HS-27A (cell line): Measurements from ENCODE around the gene TLK2.
"Not testable (repeated sequence)": the region's sequence is repeated elsewhere in the genome, so short reads cannot be mapped to it uniquely, and the experiment has no call there.

Experiments
- DNase-seq: peaks from one replicate; pipeline ENCODE4 v3.0.0-alpha.2; 2012; ENCODE audit warnings: low read depth, missing footprints

Gene TLK2

DNA sequence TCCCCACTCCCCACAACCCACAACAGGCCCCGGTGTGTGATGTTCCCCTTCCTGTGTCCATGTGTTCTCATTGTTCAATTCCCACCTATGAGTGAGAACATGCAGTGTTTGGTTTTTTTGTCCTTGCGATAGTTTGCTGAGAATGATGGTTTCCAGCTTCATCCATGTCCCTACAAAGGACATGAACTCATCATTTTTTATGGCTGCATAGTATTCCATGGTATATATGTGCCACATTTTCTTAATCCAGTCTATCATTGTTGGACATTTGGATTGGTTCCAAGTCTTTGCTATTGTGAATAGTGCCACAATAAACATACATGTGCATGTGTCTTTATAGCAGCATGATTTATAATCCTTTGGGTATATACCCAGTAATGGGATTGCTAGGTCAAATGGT is 82.3 kb downstream of the TLK2 start:
- not testable (repeated sequence) for DNase-seq

DNA sequence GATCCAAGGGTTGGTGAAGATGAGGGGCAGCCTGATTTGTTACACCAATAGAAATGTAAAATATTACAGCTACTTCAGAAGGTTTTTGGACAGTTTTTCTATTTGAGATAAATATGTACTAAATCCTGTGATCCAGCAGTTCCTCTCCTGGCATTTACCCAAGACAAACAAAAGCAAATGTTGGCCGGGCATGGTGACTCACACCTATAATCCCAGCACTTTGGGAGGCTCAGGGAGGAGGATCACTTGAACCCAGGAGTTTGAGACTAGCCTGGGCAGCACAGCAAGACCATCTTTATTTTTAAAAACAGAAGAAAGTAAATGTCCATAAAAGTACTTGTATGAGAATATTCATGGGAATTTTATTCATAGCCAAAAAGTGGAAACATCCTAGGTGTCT is 84.0 kb downstream of the TLK2 start:
- DNase-seq = peak; percentile 29

GRCh38 chr17:62565817-62566216 is 87.2 kb downstream of the TLK2 start:
- peak; percentile 35 for DNase-seq

DNA sequence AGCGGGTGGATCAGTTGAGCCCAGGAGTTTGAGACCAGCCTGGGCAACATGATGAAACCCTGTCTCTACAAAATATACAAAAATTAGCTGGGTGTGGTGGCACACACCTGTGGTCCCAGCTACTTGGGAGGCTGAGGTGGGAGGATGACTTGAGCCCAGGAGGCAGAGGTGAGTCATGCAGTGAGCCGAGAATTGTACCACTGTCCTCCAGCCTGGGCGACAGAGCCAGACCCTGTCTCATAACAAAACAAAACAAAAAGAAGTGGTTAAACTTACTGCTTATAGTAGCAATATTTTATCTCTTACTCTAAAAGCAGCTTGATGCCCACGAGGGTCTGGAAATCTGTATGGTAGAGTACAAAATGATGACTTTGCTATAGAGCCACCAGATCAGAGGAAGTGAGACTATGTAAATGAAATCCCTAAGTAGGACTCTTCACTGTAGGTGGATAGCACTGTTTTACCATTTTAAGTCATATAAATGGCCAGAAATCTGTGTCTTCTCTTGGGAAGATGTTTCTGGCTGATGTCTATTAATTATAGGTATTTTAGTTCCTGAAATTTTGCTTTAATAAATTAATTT is 88.5 kb downstream of the TLK2 start:
- DNase-seq = no peak

DNA sequence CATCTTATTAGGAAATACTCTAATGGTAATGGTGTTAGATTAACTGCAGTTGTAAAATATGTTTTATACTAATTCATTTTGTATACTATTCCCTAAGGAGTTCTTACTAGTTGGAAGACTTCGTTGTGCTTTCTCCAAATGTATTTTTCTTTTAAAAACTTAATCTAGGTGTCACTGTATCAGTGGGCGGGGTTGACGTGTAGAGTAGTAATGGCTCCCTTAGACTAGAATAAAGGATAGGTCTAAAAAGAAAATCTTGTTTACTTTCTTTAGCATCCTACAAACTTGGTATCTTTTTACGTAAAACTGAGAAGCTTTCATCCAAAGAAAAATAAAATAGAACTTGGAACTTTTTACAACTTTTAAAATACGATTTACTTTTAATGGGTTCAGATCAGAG is 93.9 kb downstream of the TLK2 start:
- DNase-seq = no peak

GRCh38 chr17:62572888-62573401 is 94.3 kb downstream of the TLK2 start:
- no peak for DNase-seq

GRCh38 chr17:62573480-62574117 is 95.0 kb downstream of the TLK2 start:
- no peak for DNase-seq

GRCh38 chr17:62576382-62576781 is 97.8 kb downstream of the TLK2 start:
- DNase-seq = no peak

DNA sequence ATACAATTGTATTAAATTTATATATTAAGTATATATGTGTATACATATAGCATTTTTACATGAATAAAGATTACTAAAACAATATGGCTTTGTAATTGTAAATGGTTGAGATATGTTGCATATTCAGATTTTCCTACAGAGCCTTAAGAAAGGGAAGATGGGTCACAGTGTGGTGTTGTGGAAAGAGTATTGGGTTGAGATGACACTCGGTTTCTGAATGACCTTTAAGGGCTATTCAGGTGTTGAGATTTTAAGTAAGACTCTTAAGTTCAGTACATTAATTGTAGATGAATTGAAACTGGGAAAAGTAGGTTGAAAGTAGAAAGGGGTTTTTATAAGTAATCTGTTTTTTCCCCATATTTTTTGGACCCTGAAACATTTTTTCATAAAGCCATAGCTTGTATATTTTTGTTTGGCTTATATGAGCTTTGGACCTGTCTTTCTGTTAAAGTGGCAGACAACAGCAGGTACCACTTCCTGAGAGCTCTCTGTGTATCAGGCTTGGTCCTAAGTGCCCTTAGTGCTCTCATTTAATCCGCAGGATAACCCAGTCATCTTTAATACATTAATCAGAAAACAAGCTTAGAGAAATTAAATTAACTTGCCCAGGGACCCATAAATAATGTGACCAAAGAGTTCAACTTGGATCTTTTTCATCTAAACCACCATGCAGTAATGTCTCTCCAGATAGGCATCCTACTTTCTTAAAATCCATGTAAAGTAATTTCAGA is 100.3 kb downstream of the TLK2 start:
- no peak for DNase-seq

GRCh38 chr17:62580947-62581346 is 102.3 kb downstream of the TLK2 start:
- DNase-seq = no peak

GRCh38 chr17:62581764-62582163 is 103.1 kb downstream of the TLK2 start:
- no peak for DNase-seq

DNA sequence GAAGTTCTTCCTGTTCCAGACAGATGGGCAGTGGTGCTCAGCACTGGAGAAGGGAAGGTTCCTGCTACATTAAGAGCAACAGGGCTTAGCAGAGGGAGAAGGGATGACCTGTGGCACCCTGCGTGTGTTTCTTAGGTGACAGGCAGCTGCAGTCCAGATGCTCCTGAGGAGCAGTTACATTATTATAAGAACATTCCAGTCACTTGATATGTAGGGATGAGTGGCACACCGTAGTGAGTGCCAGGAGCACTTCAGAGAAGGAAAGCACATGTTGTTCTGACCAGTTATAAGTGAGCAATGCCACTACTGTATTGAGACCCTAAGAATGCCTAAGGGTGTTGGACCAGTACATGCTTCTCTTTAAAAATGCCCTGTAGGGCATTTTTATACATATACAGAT is 108.9 kb downstream of the TLK2 start:
- DNase-seq = no peak

DNA sequence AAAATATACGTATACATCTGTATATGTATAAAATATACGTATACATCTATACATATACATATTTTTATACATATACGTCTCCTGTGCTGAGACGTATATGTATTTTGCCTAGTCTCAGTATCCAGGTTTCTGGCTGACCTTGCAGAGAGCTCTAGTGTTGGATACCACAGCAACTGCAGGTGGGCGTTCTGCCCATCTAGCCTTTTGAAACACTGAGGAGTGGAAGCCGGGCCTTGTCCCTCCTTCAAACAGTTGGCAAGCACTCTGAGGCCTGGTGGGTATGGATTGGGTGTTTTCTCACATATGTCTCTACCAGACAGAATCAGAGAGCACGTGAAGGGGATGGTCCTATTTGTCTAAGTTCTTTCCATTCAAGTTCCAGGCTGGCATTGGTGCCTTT is 109.5 kb downstream of the TLK2 start:
- DNase-seq = no peak

DNA sequence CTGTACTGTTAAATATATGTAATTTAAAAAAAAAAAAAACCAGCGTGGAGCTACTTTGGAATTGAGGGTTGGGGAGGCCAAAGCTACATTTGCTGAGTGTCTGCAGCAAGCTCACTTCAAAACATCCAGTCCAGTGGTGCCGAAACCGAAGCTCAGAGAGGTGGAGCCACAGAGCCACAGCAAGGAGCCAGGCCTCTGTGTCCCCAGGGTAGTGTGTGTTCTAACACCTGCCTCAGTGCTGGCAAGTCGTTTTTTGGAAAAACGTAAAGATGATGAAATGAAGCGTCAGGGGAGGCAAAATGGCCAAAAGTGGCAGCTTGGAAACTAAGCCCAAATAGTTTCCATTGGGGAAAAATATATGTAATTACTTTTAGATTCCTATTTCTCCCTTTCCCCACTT is 112.7 kb downstream of the TLK2 start:
- DNase-seq = no peak

- DNase-seq = not testable (repeated sequence)
These were observed 113.2 kb downstream of the TLK2 start for GRCh38 chr17:62591822-62592221.

DNA sequence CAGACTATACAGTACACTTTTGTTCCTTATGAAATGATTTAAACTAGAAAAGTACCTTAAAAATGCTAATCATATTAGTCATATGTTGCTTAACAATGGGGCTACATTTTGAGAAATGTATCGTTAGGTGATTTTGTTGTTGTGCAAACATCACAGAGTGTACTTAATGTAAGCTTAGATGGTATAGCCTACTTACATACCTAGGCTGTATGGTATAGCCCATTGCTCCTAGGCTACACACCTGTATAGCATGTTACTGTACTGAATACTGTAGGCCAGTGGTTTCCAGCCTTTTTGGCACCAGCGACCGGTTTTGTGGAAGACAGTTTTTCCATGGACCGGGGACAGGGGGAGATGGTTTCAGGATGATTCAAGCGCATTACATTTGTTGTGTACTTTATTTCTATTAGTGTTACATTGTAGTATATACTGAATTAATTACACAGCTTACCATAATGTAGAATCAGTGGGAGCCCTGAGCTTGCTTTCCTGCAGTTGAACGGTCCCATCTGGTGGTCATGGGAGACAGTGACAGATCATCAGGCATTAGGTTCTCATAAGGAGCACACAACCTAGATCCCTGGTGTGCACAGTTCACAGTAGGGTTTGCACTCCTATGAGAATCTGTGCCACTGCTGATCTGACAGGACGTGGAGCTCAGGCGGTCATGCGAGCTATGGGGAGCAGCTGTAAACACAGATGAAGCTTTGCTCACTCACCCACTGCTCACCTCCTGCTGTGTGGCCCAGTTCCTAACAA is 113.9 kb downstream of the TLK2 start:
- DNase-seq = no peak

DNA sequence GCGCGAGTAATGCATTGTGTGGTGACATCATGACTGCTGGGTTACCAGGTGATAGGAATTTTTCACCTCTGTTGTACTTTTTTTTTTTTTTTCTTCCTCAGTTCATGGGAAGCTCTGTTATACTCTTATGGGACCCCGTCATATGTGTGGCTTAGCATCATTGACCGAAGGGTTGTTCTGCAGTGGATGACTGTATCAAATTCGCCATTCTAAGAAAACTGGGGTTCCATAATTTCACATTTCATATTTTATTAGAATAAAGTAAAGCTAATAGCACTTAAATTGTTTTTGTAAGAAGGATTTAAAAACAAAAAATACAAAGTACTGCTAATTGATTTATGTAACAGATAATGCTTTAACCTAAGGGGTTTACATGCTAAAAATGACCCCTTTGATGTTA is 116.9 kb downstream of the TLK2 start:
- no peak for DNase-seq

GRCh38 chr17:62596662-62597061 is 118.0 kb downstream of the TLK2 start:
- no peak for DNase-seq

DNA sequence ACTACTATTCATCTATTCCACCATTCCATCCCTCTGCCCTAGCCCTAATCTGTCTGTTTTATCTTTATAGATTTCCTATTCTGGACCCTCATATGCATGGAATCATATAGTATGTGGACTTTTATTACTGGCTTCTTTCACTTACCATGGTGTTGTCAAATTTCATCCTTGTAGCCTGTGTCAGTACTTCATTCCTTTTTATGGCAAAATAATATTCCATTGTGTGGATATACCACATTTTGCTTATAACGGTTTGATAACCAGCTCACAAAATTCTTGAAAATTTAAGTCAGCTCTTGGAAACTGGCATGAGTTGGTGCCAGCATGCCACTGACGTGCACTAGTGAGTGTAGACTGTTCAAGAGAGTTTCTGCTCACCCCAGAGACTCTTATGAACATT is 118.5 kb downstream of the TLK2 start:
- DNase-seq = no peak

DNA sequence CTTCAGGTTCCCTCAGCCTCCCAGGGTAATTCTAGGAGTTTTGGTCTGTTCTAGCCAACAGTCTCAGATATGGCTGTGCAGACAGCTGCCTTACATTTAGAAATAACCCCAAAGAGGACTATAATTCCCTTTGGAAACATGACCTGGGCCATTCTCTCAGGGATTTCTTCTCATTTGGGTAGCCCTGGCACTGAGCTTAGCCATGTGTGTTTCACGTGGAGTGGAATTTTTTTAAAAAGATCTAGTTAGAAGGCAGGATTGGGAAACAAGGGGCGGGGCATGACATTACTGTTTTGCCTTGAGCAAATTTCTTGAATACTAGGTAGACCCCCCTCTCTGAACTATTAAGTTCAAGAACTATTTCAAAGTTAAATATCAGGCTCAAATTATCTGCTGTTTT is 119.3 kb downstream of the TLK2 start:
- DNase-seq = no peak

- DNase-seq = no peak
These were observed 121.5 kb downstream of the TLK2 start for GRCh38 chr17:62599964-62600657.

DNA sequence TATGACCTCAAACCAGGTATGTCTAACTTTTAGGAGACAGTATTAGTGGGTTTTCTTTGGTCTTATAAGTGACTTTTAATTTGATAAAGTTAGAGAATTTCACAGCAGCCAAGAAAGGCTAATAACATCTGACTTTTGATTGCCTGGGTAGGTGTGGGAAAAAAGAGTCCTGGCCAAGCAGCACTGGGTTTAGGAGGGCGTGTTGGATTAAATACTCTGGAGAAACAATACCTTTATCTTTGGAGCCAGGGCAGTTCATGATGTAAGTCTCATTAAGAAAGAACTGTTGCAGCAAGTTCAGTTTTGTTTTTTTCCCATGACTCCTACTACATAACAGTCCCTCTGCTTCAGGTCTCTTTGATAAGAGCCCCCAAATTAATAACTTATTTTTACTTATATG is 122.2 kb downstream of the TLK2 start:
- DNase-seq = no peak
